ENCODE results near the gene MIER2.
"Not testable (repeated sequence)": the region's sequence is repeated elsewhere in the genome, so short reads cannot be mapped to it uniquely, and the experiment has no call there.

MIER2 gene

GRCh38 chr19:271856-272255, 72.7 kb downstream of the MIER2 start:
- no peaks in the 10 kb centered on the region for H3K9me3 ChIP-seq (ENCODE audit: control insufficient read depth, insufficient read depth, low read depth, low read length)
- H3K4me3 ChIP-seq (ENCODE audit: low read depth, low read length) = no peak overlapping the region
- TF ChIP-seq ZNF155 (tag by site-specific recombination; IDR thresholded peaks at IDR 0.05) (no peak), ZNF624 (tag by site-specific recombination; IDR thresholded peaks at IDR 0.05) (no peak), ZNF529 (tag by site-specific recombination; IDR thresholded peaks at IDR 0.05; ENCODE audit: insufficient replicate concordance) (no peak), GLI2 (tag by site-specific recombination; IDR thresholded peaks at IDR 0.05; ENCODE audit: borderline replicate concordance, low read depth) (no peak), MZF1 (tag by site-specific recombination; IDR thresholded peaks at IDR 0.05; ENCODE audit: borderline replicate concordance) (no peak), PRDM4 (tag by site-specific recombination; IDR thresholded peaks at IDR 0.05) (no peak), ZNF19 (tag by site-specific recombination; IDR thresholded peaks at IDR 0.05; ENCODE audit: low read depth) (no peak), ZNF76 (tag by site-specific recombination; IDR thresholded peaks at IDR 0.05; ENCODE audit: borderline replicate concordance, low read depth) (no peak), ZNF830 (tag by site-specific recombination; IDR thresholded peaks at IDR 0.05; ENCODE audit: low read depth) (no peak), ZNF426 (tag by site-specific recombination; IDR thresholded peaks at IDR 0.05) (no peak), ZNF18 (tag by site-specific recombination; IDR thresholded peaks at IDR 0.05) (no peak), BCL11B (tag by site-specific recombination; IDR thresholded peaks at IDR 0.05; ENCODE audit: low read depth) (no peak), ZNF394 (tag by site-specific recombination; IDR thresholded peaks at IDR 0.05; ENCODE audit: borderline replicate concordance) (no peak), ZNF548 (tag by site-specific recombination; IDR thresholded peaks at IDR 0.05) (no peak)
- CTCF ChIA-PET = interaction anchor here (0.7 to 1.0 kb wide), 2 partner anchors 10 to 11 kb away, joined by 3 to 4 read pairs; no protein-coding TSS in a partner anchor
- POLR2A ChIA-PET = no interaction called here
- no peaks in the 10 kb centered on the region for H3K4me1 ChIP-seq (ENCODE audit: control insufficient read depth, insufficient read depth, low read length)
- no peak overlapping the region for H3K27ac ChIP-seq (ENCODE audit: extremely low read depth, low read depth, low read length)
- no peaks in the 10 kb centered on the region for H3K36me3 ChIP-seq (ENCODE audit: control insufficient read depth in 2 of 2, insufficient read depth in 1 of 2, low read length in 2 of 2)

- POLR2A ChIA-PET; CTCF ChIA-PET; H3K4me3 ChIP-seq (ENCODE audit: low read depth, low read length); H3K27ac ChIP-seq (ENCODE audit: extremely low read depth, low read depth, low read length); H3K9me3 ChIP-seq (ENCODE audit: control insufficient read depth, insufficient read depth, low read depth, low read length); H3K36me3 ChIP-seq (ENCODE audit: control insufficient read depth in 2 of 2, insufficient read depth in 1 of 2, low read length in 2 of 2); H3K4me1 ChIP-seq (ENCODE audit: control insufficient read depth, insufficient read depth, low read length): not testable (repeated sequence)
- TF ChIP-seq ZBTB17 (tag by site-specific recombination; IDR thresholded peaks at IDR 0.05) = peak; percentile 98
These were observed 73.8 kb downstream of the MIER2 start for GRCh38 chr19:270766-271318.

- H3K36me3 ChIP-seq (ENCODE audit: control insufficient read depth in 2 of 2, insufficient read depth in 1 of 2, low read length in 2 of 2) = no peaks in the 10 kb centered on the region
- H3K27ac ChIP-seq (ENCODE audit: extremely low read depth, low read depth, low read length) = no peak overlapping the region
- no peaks in the 10 kb centered on the region for H3K9me3 ChIP-seq (ENCODE audit: control insufficient read depth, insufficient read depth, low read depth, low read length)
- H3K4me1 ChIP-seq (ENCODE audit: control insufficient read depth, insufficient read depth, low read length) = no peaks in the 10 kb centered on the region
- peak; percentile 93 for TF ChIP-seq ZNF664 (tag by site-specific recombination; IDR thresholded peaks at IDR 0.05)
- no peak for TF ChIP-seq ZNF146 (tag by site-specific recombination; IDR thresholded peaks at IDR 0.05)
- ChIA-PET POLR2A (no interaction called here), CTCF (no interaction called here)
- H3K4me3 ChIP-seq (ENCODE audit: low read depth, low read length) = no peak overlapping the region
These were observed 75.4 kb downstream of the MIER2 start for GRCh38 chr19:269241-269640.

Data from HEK293 (cell line).